ENCODE measurements around the gene IL9R. TPM values are rescaled to one million over a fixed set of nuclear protein-coding genes. Genes with fewer than 3 reads are reported as not detected.

IL9R gene
- total and polyA plus RNA-seq, 11 donors, result 0.16 TPM; not detected in 10

Other genes with a start within 250 kb of the IL9R start
- gene VAMP7, start 116.4 kb upstream of the IL9R start, total RNA-seq, result 10 to 100 TPM; 18.5 to 28.8 (median 24.3) TPM
- 10 to 100 TPM; 11.2 to 40.8 TPM for gene VAMP7, start 116.4 kb upstream of the IL9R start, polyA plus RNA-seq